AG04449 (cell line): ENCODE data around the gene ZNF630.
"Not testable (repeated sequence)": the region's sequence is repeated elsewhere in the genome, so short reads cannot be mapped to it uniquely, and the experiment has no call there.

Source experiments
- CTCF ChIA-PET: fragments of 350-600 bp; formaldehyde crosslinking; extraction: SDS; loops from one replicate; lab custom pipeline; 2021; ENCODE audit warnings: antibody characterized with exemption; lab: Yijun Ruan, JAX
- POLR2A ChIA-PET: fragments of 400-600, 350-600 bp; formaldehyde crosslinking; extraction: SDS; loops from one replicate; lab custom pipeline; 2020; ENCODE audit warnings: antibody characterized with exemption, inconsistent platforms; lab: Yijun Ruan, JAX
- DNase-seq: peaks from one replicate; pipeline ENCODE4 v3.0.0-alpha.2; 2010; ENCODE audit warnings: low read depth, low spot score
- H3K4me3 ChIP-seq: 2 replicates; pipeline ENCODE4 v1.5.1; 2011; ENCODE audit warnings: low read depth, mild to moderate bottlenecking, control low read depth, low read length
- TF ChIP-seq, protein P1 (sequence below): IDR thresholded peaks from one replicate; pipeline ENCODE4 v1.5.1; 2011; ENCODE audit warnings: mild to moderate bottlenecking, moderate library complexity, low read length, control low read depth, inconsistent platforms; ENCODE audit not compliant: insufficient read depth; ENCODE audit errors: missing control alignments

ZNF630 gene

DNA sequence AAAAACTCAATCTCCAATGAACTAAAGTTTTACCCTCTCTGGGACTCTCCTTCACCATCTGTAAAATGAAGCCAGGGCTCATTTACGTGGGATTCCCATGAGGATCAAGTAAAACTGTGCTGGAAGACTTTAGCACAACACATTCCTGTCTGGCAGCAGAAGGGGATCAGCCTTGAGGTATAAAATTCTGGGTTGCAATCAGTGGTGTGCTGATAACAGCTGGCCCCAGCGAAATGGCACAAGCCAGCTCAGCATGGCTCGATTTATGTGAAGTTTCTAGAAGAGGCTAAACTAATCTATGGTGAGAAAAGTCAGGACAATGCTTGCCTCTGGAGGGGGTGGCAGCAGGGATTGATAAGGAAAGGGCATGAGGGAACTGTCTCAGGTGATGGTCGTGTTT is 28.4 kb downstream of the ZNF630 start:
- ChIA-PET CTCF (interaction anchor here (1.9 kb wide), 1 partner anchor 15 kb away, joined by 11 read pairs; no protein-coding TSS in a partner anchor), POLR2A (no interaction called here)
- TF ChIP-seq, protein P1, sequence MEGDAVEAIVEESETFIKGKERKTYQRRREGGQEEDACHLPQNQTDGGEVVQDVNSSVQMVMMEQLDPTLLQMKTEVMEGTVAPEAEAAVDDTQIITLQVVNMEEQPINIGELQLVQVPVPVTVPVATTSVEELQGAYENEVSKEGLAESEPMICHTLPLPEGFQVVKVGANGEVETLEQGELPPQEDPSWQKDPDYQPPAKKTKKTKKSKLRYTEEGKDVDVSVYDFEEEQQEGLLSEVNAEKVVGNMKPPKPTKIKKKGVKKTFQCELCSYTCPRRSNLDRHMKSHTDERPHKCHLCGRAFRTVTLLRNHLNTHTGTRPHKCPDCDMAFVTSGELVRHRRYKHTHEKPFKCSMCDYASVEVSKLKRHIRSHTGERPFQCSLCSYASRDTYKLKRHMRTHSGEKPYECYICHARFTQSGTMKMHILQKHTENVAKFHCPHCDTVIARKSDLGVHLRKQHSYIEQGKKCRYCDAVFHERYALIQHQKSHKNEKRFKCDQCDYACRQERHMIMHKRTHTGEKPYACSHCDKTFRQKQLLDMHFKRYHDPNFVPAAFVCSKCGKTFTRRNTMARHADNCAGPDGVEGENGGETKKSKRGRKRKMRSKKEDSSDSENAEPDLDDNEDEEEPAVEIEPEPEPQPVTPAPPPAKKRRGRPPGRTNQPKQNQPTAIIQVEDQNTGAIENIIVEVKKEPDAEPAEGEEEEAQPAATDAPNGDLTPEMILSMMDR: no peak
- no peak overlapping the region for H3K4me3 ChIP-seq
- no peak for DNase-seq

DNA sequence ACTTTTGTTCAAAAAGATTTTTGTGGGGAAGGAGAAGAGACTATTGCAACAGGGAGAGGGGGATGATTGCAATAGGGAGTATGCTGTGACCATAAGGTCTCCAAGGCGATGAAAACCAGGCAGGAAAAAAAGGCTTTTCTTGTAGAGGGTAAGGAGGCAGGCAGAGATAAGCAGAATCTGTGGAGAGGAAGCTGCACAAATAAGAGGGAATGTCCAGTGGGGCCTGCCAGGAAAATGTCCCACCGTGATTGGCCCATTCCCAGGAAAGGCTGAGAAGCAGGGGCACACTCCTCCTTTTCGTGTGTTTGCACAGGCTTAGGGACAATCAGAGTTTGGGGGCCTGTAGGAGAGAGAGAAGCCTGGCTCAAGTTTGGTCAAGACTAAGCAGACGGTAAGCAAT is 35.5 kb downstream of the ZNF630 start:
- no peak overlapping the region for H3K4me3 ChIP-seq
- TF ChIP-seq, protein P1: no peak
- ChIA-PET POLR2A (no interaction called here), CTCF (interaction anchor here (1.2 kb wide), 1 partner anchor 9 kb away, joined by 5 read pairs; no protein-coding TSS in a partner anchor)
- DNase-seq: no peak

DNA sequence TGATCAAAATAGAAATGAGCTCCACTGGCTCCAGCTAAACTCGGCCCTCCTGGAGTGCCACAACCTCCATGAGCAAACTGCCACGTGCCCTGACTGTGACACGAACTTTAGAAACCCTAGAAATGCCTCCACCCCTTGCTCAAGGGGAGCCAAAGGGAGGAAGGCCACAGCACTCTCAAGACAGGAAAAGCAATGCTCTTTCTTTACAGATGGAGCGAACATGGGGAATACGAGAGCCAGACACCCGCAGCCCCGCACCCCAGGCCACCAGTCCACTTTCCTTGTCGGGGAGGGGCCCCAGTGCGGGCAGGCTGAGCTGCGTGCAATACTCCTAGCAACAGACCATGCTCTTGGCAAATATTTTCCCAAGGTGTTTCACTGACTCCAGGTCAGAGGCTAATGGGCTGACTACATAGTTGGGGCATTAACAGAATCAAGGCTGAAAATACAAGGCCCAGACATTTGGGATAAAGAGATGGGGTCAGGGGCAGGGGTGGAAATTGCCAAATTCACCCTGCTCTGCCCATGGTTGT is 40.7 kb downstream of the ZNF630 start:
- CTCF ChIA-PET, POLR2A ChIA-PET, DNase-seq, H3K4me3 ChIP-seq: not testable (repeated sequence)

DNA sequence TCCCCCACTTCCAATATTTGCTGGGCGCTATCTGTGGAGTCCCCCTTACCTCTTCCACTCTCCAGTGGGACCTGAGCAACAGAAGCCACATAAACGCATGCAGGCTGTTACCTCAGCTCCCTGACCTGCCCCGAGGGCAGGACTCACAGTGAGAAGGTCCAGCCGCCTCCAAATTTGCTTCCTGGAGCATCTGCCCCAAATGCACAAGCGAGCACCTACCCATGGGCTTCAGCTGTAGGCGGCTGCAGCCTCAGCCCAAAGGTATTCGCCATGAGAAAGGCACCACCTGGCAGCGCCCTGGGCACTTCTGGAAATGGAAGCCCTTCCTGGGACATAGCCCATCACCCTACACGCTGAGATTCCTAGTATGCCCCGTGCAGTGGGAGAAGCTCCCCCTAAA is 41.2 kb downstream of the ZNF630 start:
- ChIA-PET CTCF (interaction anchor here (1.0 kb wide), 1 partner anchor 195 kb away, joined by 4 read pairs; no protein-coding TSS in a partner anchor), POLR2A (no interaction called here)
- TF ChIP-seq, protein P1: no peak
- DNase-seq: no peak
- no peak overlapping the region for H3K4me3 ChIP-seq

DNA sequence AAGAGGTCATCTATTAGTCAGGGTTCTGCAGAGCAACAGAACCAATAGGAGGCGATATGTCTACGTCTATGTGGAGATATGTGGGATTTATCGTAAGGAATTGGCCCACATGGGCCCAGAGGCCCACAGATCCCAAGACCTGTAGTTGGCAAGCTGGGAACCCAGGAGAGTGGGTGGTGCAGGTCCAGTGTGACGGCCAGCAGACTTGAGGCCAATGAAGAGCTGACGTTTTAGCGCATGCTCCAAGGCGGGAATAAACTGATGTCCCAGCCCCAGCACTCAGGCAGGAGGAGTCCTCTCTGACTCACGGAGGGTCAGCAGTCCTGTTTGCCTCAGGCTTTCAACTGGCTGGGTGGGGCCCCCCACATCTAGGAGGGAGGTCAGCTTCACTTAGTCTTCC is 43.3 kb downstream of the ZNF630 start:
- no peak for DNase-seq
- H3K4me3 ChIP-seq: no peak overlapping the region
- ChIA-PET POLR2A (no interaction called here), CTCF (interaction anchor here (0.8 to 2.5 kb wide), 10 partner anchors 10 to 472 kb away, joined by 3 to 17 read pairs (median 4); no protein-coding TSS in a partner anchor)
- TF ChIP-seq, protein P1: no peak

DNA sequence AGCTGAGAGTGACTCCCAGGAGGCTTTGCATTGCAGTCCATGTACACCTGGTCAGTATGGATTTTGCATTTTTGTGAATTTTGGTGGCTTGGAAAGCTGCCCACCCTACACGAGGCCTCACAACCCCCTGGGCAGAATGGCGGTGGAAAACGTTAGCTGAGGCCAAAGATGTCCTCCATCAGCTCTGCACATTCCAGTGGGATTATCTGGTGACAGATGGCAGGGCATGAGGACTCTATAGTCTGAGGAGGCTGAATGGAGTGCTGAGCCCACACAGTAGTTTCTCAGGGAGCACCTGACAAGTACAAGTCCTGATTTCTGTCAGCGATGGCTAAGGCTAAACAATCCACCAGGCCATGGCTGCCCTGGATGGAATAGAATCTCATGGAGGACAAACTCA is 43.9 kb downstream of the ZNF630 start:
- POLR2A ChIA-PET, H3K4me3 ChIP-seq, DNase-seq: not testable (repeated sequence)
- CTCF ChIA-PET: interaction anchor here (0.8 to 2.5 kb wide), 20 partner anchors 8 to 530 kb away, joined by 3 to 17 read pairs (median 4); no protein-coding TSS in a partner anchor

DNA sequence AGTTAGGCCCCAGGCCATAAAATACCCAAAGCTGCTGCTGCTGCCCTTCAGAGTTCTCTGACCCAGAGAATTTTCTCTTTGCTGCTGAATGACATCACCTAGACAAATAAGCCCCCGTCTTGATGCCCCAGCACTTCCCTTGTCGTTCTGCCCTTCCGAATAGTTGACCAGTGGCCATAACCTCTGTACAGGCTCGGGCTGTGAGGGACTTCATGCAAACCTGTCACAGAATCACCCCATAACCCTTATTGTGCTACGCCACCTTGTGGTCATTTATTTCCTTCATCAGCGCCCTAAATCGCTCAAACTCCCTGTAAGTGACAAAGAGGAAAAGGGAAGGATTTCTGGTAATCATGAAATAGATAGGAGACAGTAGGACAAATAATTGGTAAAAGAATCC is 45.9 kb downstream of the ZNF630 start:
- CTCF ChIA-PET: interaction anchor here (1.0 to 2.4 kb wide), 4 partner anchors 171 to 485 kb away, joined by 3 to 17 read pairs (median 10); no protein-coding TSS in a partner anchor
- no peak for DNase-seq
- TF ChIP-seq, protein P1: peak; percentile 46
- no peak overlapping the region for H3K4me3 ChIP-seq
- POLR2A ChIA-PET: no interaction called here
